Endothelial cell of umbilical vein (primary cell): Measurements from ENCODE around the gene ADM2. TPM values are rescaled to one million over a fixed set of nuclear protein-coding genes. Genes with fewer than 3 reads are reported as not detected.

Experiments
- BruUV-seq: library from RNA; stranded (reverse); fragments of 400-500 nt; replicated peaks from 2 replicates; lab custom pipeline; 2021; lab: Mats Ljungman, UMichigan
- CTCF ChIA-PET: fragments of 300-600, 350-600 bp; sonication (Branson Sonifier 250); formaldehyde crosslinking; loops from one replicate; lab custom pipeline; 2021; ENCODE audit warnings: antibody characterized with exemption, inconsistent platforms; lab: Charles Lee
- POLR2A ChIA-PET: fragments of 300-600, 350-600 bp; sonication (Branson Sonifier 250); formaldehyde crosslinking; loops from one replicate; lab custom pipeline; 2021; ENCODE audit warnings: antibody characterized with exemption, inconsistent platforms; lab: Charles Lee
- DNase-seq: peaks from one replicate; pipeline ENCODE4 v3.0.0-alpha.2; 2011; ENCODE audit warnings: low read depth, low spot score
- FAIRE-seq: peaks from 2 replicates; lab custom pipeline; 2011; peaks lifted over from hg19 to GRCh38; lab: Jason Lieb, UNC
- H2AFZ ChIP-seq: 2 replicates; pipeline ENCODE4 v1.6.0; 2012; ENCODE audit warnings: low read depth, low read length, control low read depth, inconsistent platforms
- H3K27ac ChIP-seq: 2 replicates; pipeline ENCODE4 v1.5.1; 2011; ENCODE audit warnings: low read depth, mild to moderate bottlenecking, control low read depth, low read length, moderate library complexity; ENCODE audit not compliant: insufficient read depth
- H3K27me3 ChIP-seq, 2 experiments: 2 replicates each; pipeline versions ENCODE4 v1.6.0 to v1.6.1; 2011; ENCODE audit warnings: low read length in 2 of 2, mixed read lengths in 1 of 2; ENCODE audit not compliant: control insufficient read depth in 2 of 2, insufficient read depth in 2 of 2
- H3K36me3 ChIP-seq, 2 experiments: 2 replicates in 1 of 2; 3 replicates in 1 of 2; pipeline ENCODE4 v1.5.1; 2011; ENCODE audit warnings: low read length in 2 of 2, mild to moderate bottlenecking in 1 of 2, moderate library complexity in 1 of 2; ENCODE audit not compliant: control insufficient read depth in 2 of 2, insufficient read depth in 2 of 2; ENCODE audit errors: extremely low read depth in 1 of 2
- H3K4me1 ChIP-seq: 3 replicates; pipeline ENCODE4 v1.5.1; 2011; ENCODE audit warnings: mild to moderate bottlenecking, low read length; ENCODE audit not compliant: control insufficient read depth, insufficient read depth; ENCODE audit errors: extremely low read depth
- H3K4me2 ChIP-seq: 2 replicates; pipeline ENCODE4 v1.6.1; 2011; ENCODE audit warnings: low read length, control low read depth, mixed read lengths; ENCODE audit not compliant: insufficient read depth
- H3K4me3 ChIP-seq, 3 experiments: fragments of 200-600 bp in 1 of 3; sonication (generic), shearing (Covaris generic) in 1 of 3; replicated peaks in 1 of 3; 2 replicates each; pipeline ENCODE4 v1.5.1; 2011 to 2016; ENCODE audit warnings: control low read depth in 3 of 3, low read length in 3 of 3, mild to moderate bottlenecking in 2 of 3, inconsistent platforms in 1 of 3, low read depth in 1 of 3, moderate library complexity in 1 of 3; ENCODE audit not compliant: insufficient read depth in 1 of 3
- H3K79me2 ChIP-seq: 2 replicates; pipeline ENCODE4 v1.6.0; 2012; ENCODE audit warnings: low read length, inconsistent platforms; ENCODE audit not compliant: control insufficient read depth, insufficient read depth
- H3K9ac ChIP-seq: replicated peaks from 2 replicates; pipeline ENCODE3; 2011; ENCODE audit warnings: low read length, control low read depth; ENCODE audit not compliant: insufficient read depth; ENCODE audit errors: extremely low read depth
- H3K9me1 ChIP-seq: replicated peaks from 3 replicates; pipeline ENCODE4 v1.6.0; 2011; ENCODE audit warnings: mild to moderate bottlenecking, low read length; ENCODE audit not compliant: control insufficient read depth, insufficient read depth; ENCODE audit errors: extremely low read depth
- H3K9me3 ChIP-seq: replicated peaks from 2 replicates; pipeline ENCODE4 v1.5.1; 2012; ENCODE audit warnings: low read length, inconsistent platforms; ENCODE audit not compliant: control insufficient read depth, insufficient read depth
- H4K20me1 ChIP-seq: replicated peaks from 2 replicates; pipeline ENCODE3; 2011; ENCODE audit warnings: mild to moderate bottlenecking, low read length; ENCODE audit not compliant: control insufficient read depth, insufficient read depth; ENCODE audit errors: extremely low read depth
- CTCF ChIP-seq, 2 donors: IDR thresholded peaks; 1 replicate in 1 of 2; 2 replicates in 1 of 2; pipeline ENCODE4 v1.5.1; 2011; ENCODE audit warnings: low read length in 2 of 2, mild to moderate bottlenecking in 2 of 2, moderate library complexity in 2 of 2, control low read depth in 1 of 2, inconsistent platforms in 1 of 2, low read depth in 1 of 2; ENCODE audit not compliant: insufficient read depth in 1 of 2; ENCODE audit errors: extremely low read depth in 1 of 2
- EZH2 ChIP-seq: IDR thresholded peaks from 2 replicates; pipeline ENCODE4 v1.6.1; 2012; ENCODE audit warnings: borderline replicate concordance, low read depth, mild to moderate bottlenecking, moderate library complexity, low read length, inconsistent platforms; ENCODE audit not compliant: severe bottlenecking
- FOS ChIP-seq: IDR thresholded peaks from 2 replicates; pipeline ENCODE4 v1.6.1; 2011; ENCODE audit warnings: mild to moderate bottlenecking, low read length, moderate library complexity, borderline replicate concordance; ENCODE audit not compliant: insufficient read depth
- GATA2 ChIP-seq: IDR thresholded peaks from 2 replicates; pipeline ENCODE4 v1.7.0; 2011; ENCODE audit warnings: low read depth, mild to moderate bottlenecking, moderate library complexity, mixed read lengths, low read length; ENCODE audit not compliant: insufficient read length, insufficient read depth
- JUN ChIP-seq: IDR thresholded peaks from 2 replicates; pipeline ENCODE4 v1.6.1; 2011; ENCODE audit warnings: borderline replicate concordance, low read depth; ENCODE audit not compliant: insufficient read length, insufficient read depth
- MAX ChIP-seq: IDR thresholded peaks from 2 replicates; pipeline ENCODE4 v1.6.1; 2011; ENCODE audit not compliant: insufficient read depth, insufficient read length
- MYC ChIP-seq: IDR thresholded peaks from one replicate; pipeline ENCODE4 v1.6.1; 2011; ENCODE audit warnings: mild to moderate bottlenecking, low read depth, low read length
- POLR2A ChIP-seq: IDR thresholded peaks from 2 replicates; pipeline ENCODE4 v1.6.1; 2012; ENCODE audit warnings: low read depth, mild to moderate bottlenecking, control low read depth, low read length
- dilution Hi-C: fragments of 300-500 bp; cut with MboI; formaldehyde crosslinking; loops from one replicate; pipeline ENCODE4 v1.15.0; 2019; ENCODE audit warnings: low sequenced_read_pairs; ENCODE audit not compliant: extremely low pct_ligation_motif_present
- intact Hi-C: fragments of 100-400 bp; cut with micrococcal nuclease; formaldehyde crosslinking; loops from one replicate; pipeline ENCODE4 v1.10.0; 2022
- polyA plus RNA-seq, 4 experiments: library from polyadenylated mRNA; depleted of rRNA in 3 of 4; stranded (reverse) in 3 of 4; unstranded in 1 of 4; fragments of >200 nt; gene quantifications; 2 replicates each; pipeline versions ENCODE4 v1.2.1 to v1.2.3, GENCODE V29; 2011 to 2012; ENCODE audit warnings: missing spikeins in 1 of 4
- total RNA-seq: library from RNA; stranded (reverse); gene quantifications from 2 replicates; pipeline ENCODE4 v1.2.3, GENCODE V29; 2021

ADM2 gene
- total and polyA plus RNA-seq, 2 donors (not counting 3 experiments of a cell fraction or from before 2014, with no cell fraction given): 0.28 to 1.5 TPM

- no peaks in the 10 kb centered on the region for H3K9me3 ChIP-seq
- H4K20me1 ChIP-seq: no peaks in the 10 kb centered on the region
- DNase-seq (no peak), FAIRE-seq (no peak)
- BruUV-seq: no TSS peak
- ChIA-PET CTCF (no interaction called here), POLR2A (no interaction called here)
- no peak overlapping the region for H3K9ac ChIP-seq
- intact Hi-C loops (no loop called here), dilution Hi-C loops (no loop called here)
- H3K79me2 ChIP-seq: no peaks in the 10 kb centered on the region
- H3K4me2 ChIP-seq: peak overlapping the region; percentile 72
- H3K4me3 ChIP-seq: peak overlapping the region in 1 of 3 experiments; percentile 14
- H3K4me1 ChIP-seq: peaks cover 23% of the 10 kb centered on the region
- TF ChIP-seq FOS (no peak), MYC (no peak), MAX (no peak), POLR2A (no peak), GATA2 (no peak), EZH2 (no peak), CTCF (IDR thresholded peaks at IDR 0.05; ENCODE audit: extremely low read depth in 1 of 2, insufficient read depth in 1 of 2, low read depth in 1 of 2, low read length in 2 of 2) (no peak), JUN (no peak)
- H3K27ac ChIP-seq: no peak overlapping the region
- H3K27me3 ChIP-seq: peaks cover 3 to 13% of the 10 kb centered on the region in 2 experiments
- H2AFZ ChIP-seq: peak overlapping the region; percentile 62
- no peaks in the 10 kb centered on the region for H3K9me1 ChIP-seq
- H3K36me3 ChIP-seq: no peaks in the 10 kb centered on the region
Observed at GRCh38 chr22:50530580-50530876, 49.2 kb downstream of the ADM2 start.
